SIG-M5 treated with dmso at 0.1 percent for 504 hours (cell line): ENCODE measurements around the gene GPLD1.
"Not testable (repeated sequence)": the region's sequence is repeated elsewhere in the genome, so short reads cannot be mapped to it uniquely, and the experiment has no call there.

Experiments
- DNase-seq: peaks from one replicate; lab custom pipeline; 2025; ENCODE audit not compliant: unreplicated experiment; lab: John Stamatoyannopoulos, UW

GPLD1 gene

GRCh38 chr6:24425091-24425490 is 64.3 kb downstream of the GPLD1 start:
- DNase-seq, result no peak

GRCh38 chr6:24419526-24419925 is 69.9 kb downstream of the GPLD1 start:
- no peak for DNase-seq

GRCh38 chr6:24415753-24416152 is 73.6 kb downstream of the GPLD1 start:
- DNase-seq, result no peak

- DNase-seq, result not testable (repeated sequence)
Measured at GRCh38 chr6:24414531-24414930, 74.8 kb downstream of the GPLD1 start.

GRCh38 chr6:24412294-24412693 is 77.1 kb downstream of the GPLD1 start:
- DNase-seq, result no peak

GRCh38 chr6:24410622-24411021 is 78.8 kb downstream of the GPLD1 start:
- DNase-seq, result no peak

GRCh38 chr6:24408719-24409410 is 80.5 kb downstream of the GPLD1 start:
- no peak for DNase-seq

GRCh38 chr6:24405262-24405661 is 84.1 kb downstream of the GPLD1 start:
- no peak for DNase-seq

GRCh38 chr6:24403501-24403824 is 85.9 kb downstream of the GPLD1 start:
- peak; percentile 47 for DNase-seq

- peak; percentile 68 for DNase-seq
Measured at GRCh38 chr6:24402697-24403500, 86.5 kb downstream of the GPLD1 start, which contains the start of gene MRS2. Gene MRS2, plus strand, starts transcription at chr6:24402936. Its CDS starts 111 bp downstream, at chr6:24403047.

GRCh38 chr6:24401458-24401857 is 87.9 kb downstream of the GPLD1 start:
- DNase-seq, result no peak

GRCh38 chr6:24400045-24401039 is 89.0 kb downstream of the GPLD1 start:
- DNase-seq, result not testable (repeated sequence)

- DNase-seq, result peak; percentile 20
Measured at GRCh38 chr6:24397631-24398030, 91.7 kb downstream of the GPLD1 start.

- DNase-seq, result no peak
Measured at GRCh38 chr6:24396824-24397223, 92.6 kb downstream of the GPLD1 start.

GRCh38 chr6:24394780-24395437 is 94.5 kb downstream of the GPLD1 start:
- DNase-seq, result peak; percentile 80

- DNase-seq, result no peak
Measured at GRCh38 chr6:24394061-24394779, 95.2 kb downstream of the GPLD1 start.

- no peak for DNase-seq
Measured at GRCh38 chr6:24391756-24392405, 97.5 kb downstream of the GPLD1 start.

GRCh38 chr6:24391208-24391607 is 98.2 kb downstream of the GPLD1 start:
- DNase-seq, result no peak

GRCh38 chr6:24387818-24388217 is 101.6 kb downstream of the GPLD1 start:
- DNase-seq, result no peak
